COLO829 (cell line): Measurements from ENCODE around the gene HSD17B4.
A peak's percentile ranks its signal among the peaks of the same experiment; 100 is the strongest.
"Not testable (repeated sequence)": the region's sequence is repeated elsewhere in the genome, so short reads cannot be mapped to it uniquely, and the experiment has no call there.

Experiments used
- DNase-seq: peaks from one replicate; pipeline ENCODE4 v3.0.0; 2012; ENCODE audit warnings: low spot score

Gene HSD17B4

GRCh38 chr5:119435436-119436132, 16.7 kb upstream of the HSD17B4 start:
- no peak for DNase-seq

GRCh38 chr5:119437785-119438586, 14.3 kb upstream of the HSD17B4 start:
- not testable (repeated sequence) for DNase-seq

DNA sequence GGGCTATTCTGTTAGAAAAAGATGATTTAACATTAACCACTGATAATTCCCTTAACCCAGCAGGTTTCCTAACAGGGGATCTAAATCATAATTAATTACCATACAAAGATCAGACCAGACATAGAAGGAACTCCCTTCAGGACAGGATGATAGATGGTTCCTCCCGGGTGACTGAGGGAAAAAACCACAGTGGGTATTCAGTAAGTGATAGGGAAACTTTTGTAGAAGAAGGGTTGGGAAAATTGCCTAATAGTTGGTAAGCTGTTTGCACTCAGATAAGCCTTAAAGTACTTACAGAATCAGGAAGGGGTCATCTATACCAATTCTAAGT, 13.7 kb upstream of the HSD17B4 start:
- DNase-seq = not testable (repeated sequence)

- no peak for DNase-seq
Observed at GRCh38 chr5:119439140-119439631, 13.1 kb upstream of the HSD17B4 start.

DNA sequence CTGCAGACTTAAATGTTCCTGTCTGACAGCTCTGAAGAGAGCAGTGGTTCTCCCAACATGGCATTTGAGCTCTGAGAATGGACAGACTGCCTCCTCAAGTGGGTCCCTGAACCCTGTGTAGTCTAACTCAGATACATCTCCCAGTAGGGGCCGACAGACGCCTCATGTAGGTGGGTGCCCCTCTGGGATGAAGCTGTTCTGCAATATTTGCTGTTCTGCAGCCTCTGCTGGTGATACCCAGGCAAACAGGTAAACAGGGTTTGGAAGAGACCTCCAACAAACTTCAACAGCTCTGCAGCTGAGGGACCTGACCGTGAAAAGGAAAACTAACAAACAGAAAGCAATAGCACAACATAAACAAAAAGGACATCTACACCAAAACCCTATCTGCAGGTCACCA, 12.7 kb upstream of the HSD17B4 start:
- not testable (repeated sequence) for DNase-seq

GRCh38 chr5:119444643-119445042, 7.7 kb upstream of the HSD17B4 start:
- DNase-seq = not testable (repeated sequence)

GRCh38 chr5:119445544-119445943, 6.8 kb upstream of the HSD17B4 start:
- no peak for DNase-seq

- no peak for DNase-seq
Observed at GRCh38 chr5:119449882-119450281, 2.4 kb upstream of the HSD17B4 start.

DNA sequence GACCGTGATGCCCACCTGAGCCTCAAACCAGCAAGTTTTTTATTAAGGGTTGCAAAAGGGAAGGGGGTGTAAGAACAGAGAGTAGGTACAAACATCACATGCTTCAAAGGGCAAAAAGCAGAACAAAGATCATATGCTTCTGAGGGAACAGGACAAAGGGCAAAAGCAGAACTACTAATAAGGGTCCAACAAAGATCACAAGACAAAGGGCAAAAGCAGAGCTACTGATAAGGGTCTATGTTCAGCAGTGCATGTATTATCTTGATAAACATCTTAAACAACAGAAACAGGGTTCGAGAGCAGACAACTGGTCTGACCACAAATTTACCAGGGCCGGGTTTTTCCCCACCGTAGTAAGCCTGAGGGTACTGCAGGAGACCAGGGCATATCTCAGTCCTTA, 1.7 kb upstream of the HSD17B4 start:
- not testable (repeated sequence) for DNase-seq

- no peak for DNase-seq
Observed at GRCh38 chr5:119451561-119451960, 736 bp upstream of the HSD17B4 start.

GRCh38 chr5:119452060-119452372, 281 bp upstream of the HSD17B4 start:
- DNase-seq = no peak

DNA sequence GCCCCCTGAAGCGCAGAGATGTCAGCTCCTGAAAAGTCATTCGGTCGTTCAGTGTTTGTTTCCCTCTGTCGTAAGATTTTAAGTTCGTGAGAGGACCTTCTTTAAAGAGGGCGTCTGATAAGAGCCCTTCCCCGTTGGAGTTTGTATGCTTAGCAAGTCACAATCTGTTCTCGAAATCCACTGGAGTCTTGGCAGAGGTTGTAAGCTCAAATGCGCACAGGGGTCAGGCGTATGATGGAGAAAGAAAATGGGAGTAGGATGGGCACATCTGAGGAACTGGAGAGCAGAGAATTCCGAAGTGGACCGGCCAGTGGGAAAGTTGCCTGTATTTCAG, 710 bp downstream of the HSD17B4 start:
- DNase-seq = no peak

GRCh38 chr5:119454171-119454570, 1.9 kb downstream of the HSD17B4 start:
- no peak for DNase-seq

- no peak for DNase-seq
Observed at GRCh38 chr5:119458911-119459632, 6.8 kb downstream of the HSD17B4 start.

DNA sequence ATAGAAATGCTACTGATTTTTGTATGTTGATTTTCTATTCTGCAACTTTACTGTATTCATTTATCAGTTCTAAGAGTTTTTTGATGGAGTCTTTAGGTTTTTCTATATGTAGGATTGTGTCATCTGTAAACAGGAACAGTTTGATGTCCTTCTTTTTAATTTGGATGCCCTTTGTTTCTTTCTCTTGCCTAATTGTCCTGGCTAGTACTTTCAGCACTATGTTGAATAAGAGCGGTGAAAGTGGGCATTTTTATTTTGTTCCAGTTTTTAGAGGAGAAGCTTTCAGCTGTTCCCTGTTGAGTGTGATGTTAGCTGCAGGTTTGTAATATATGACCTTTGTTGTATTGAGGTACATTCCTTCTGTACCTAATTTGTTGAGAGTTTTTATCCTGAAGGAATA, 13.3 kb downstream of the HSD17B4 start:
- no peak for DNase-seq

GRCh38 chr5:119468286-119468685, 16.0 kb downstream of the HSD17B4 start:
- DNase-seq = no peak

GRCh38 chr5:119470105-119470763, 17.9 kb downstream of the HSD17B4 start:
- DNase-seq = no peak

GRCh38 chr5:119470851-119471451, 18.7 kb downstream of the HSD17B4 start:
- no peak for DNase-seq

DNA sequence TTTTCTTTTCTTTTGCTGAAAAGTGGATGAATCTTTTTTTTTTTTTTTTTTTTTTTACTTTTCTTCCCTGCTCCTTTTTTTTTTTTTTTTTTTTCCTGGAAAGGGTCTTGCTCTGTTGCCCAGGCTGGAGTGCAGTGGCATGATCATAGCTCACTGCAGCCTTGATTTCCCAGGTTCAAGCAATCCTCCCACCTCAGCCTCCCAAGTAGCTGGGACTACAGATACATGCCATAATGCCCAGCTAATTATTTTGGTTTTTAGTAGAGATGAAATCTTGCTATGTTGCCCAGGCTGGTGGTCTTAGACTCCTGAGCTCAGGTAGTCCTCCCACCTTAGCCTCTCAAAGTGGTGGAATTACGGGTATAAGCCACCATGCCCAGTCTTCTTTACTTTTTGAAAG, 20.9 kb downstream of the HSD17B4 start:
- no peak for DNase-seq

DNA sequence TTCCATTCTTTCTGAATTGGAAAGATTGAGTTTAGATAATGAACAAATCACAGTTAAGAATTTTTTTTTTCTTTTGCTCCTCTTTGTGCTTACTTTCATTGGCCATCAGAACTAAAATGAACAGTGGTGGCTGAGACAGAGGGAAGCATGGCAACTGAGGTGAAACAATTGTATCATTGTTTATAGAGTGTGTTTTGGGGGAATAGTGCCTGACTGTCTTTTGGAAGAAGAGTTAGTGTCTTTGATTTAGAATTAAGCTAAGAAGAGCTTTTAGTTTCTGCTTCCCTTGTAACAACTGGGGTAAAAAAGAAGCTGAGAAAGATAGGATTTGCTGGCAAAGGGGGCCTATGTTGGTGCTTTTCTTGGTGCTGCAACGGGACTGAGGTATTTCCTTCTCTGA, 24.0 kb downstream of the HSD17B4 start:
- peak; percentile 20 for DNase-seq

- no peak for DNase-seq
Observed at GRCh38 chr5:119478781-119479180, 26.5 kb downstream of the HSD17B4 start.

GRCh38 chr5:119480629-119481028, 28.3 kb downstream of the HSD17B4 start:
- not testable (repeated sequence) for DNase-seq
